ENCODE data around the gene TANGO6. TPM values are rescaled to one million over a fixed set of nuclear protein-coding genes. Genes with fewer than 3 reads are reported as not detected.

The TANGO6 gene
- total and polyA plus RNA-seq, 2 of the 8 experiments (the other 6 are each of a cell fraction or from before 2014, with no cell fraction given), result 5.0 to 19.5 TPM

- H3K4me2 ChIP-seq (ENCODE audit: insufficient read depth in 1 of 2, low read depth in 2 of 2, low read length in 2 of 2), result peak overlapping the region; percentile 76 to 81
- no peak overlapping the region for H3K9ac ChIP-seq (replicated peaks in 1 of 4; ENCODE audit: extremely low read depth in 1 of 4, low read depth in 3 of 4, low read length in 3 of 4)
- peaks cover 2 to 12% (median 7%) of the 10 kb centered on the region in 4 experiments; a peak in 5 of 7 replicates for H3K4me1 ChIP-seq (replicated peaks in 1 of 4; ENCODE audit: control insufficient read depth in 3 of 4, insufficient read depth in 4 of 4, low read length in 3 of 4)
- peaks cover 0 to 12% (median 2%) of the 10 kb centered on the region in 4 experiments; a peak in 3 of 8 replicates for H3K36me3 ChIP-seq (ENCODE audit: control insufficient read depth in 2 of 4, insufficient read depth in 4 of 4, low read length in 3 of 4)
- H3K56ac ChIP-seq (replicated peaks; ENCODE audit: insufficient read length, low read depth, low read length), result no peak overlapping the region
- H2BK120ac ChIP-seq (replicated peaks; ENCODE audit: low read depth, low read length), result no peak overlapping the region
- H3K27ac ChIP-seq (ENCODE audit: low read depth, low read length), result no peak overlapping the region
- no peak overlapping the region for H2BK15ac ChIP-seq (ENCODE audit: low read length)
- no peak overlapping the region for H3K18ac ChIP-seq (ENCODE audit: extremely low read depth, low read length)
- H4K5ac ChIP-seq (ENCODE audit: insufficient read length, low read depth, low read length), result no peak overlapping the region
- no peaks in the 10 kb centered on the region for H3K27me3 ChIP-seq (replicated peaks in 1 of 4; ENCODE audit: control insufficient read depth in 3 of 4, extremely low read depth in 1 of 4, insufficient read depth in 3 of 4, low read length in 3 of 4)
- no peak overlapping the region for H4K8ac ChIP-seq (ENCODE audit: extremely low read depth, insufficient read depth, low read length)
- H2AFZ ChIP-seq (ENCODE audit: low read length), result no peak overlapping the region
- no peak overlapping the region for H2AK5ac ChIP-seq (ENCODE audit: low read depth, low read length)
- H2BK5ac ChIP-seq (ENCODE audit: low read depth, low read length), result no peak overlapping the region
- no peak overlapping the region for H4K91ac ChIP-seq (replicated peaks; ENCODE audit: insufficient read length, low read length)
- peaks cover 6 to 7% of the 10 kb centered on the region in 2 experiments for H4K20me1 ChIP-seq (replicated peaks in 1 of 2; ENCODE audit: control insufficient read depth in 1 of 2, insufficient read depth in 2 of 2, low read length in 2 of 2)
- peaks cover 26 to 83% of the 10 kb centered on the region in 2 experiments for H3K79me2 ChIP-seq (ENCODE audit: control insufficient read depth in 1 of 2, insufficient read depth in 2 of 2, low read length in 2 of 2)
- peak overlapping the region in 3 of 4 experiments; percentile 90 to 97 (median 92); a peak in 5 of 8 replicates for H3K4me3 ChIP-seq (ENCODE audit: extremely low read depth in 1 of 4, insufficient read depth in 2 of 4, low read depth in 3 of 4, low read length in 4 of 4)
- H3K23ac ChIP-seq (ENCODE audit: insufficient read length), result no peak overlapping the region
- H2BK12ac ChIP-seq (ENCODE audit: low read depth, low read length), result no peak overlapping the region
- POLR2A ChIA-PET (ENCODE audit: partially characterized antibody), result interaction anchor here (0.5 to 3.7 kb wide), 14 partner anchors 10 to 288 kb away, joined by 3 to 20 read pairs (median 5); partner anchors contain the start of gene PDF
- FAIRE-seq, result no peak
- WGBS, 2 experiments (ENCODE audit: extremely low coverage in 1 of 2, insufficient coverage in 1 of 2, insufficient read length in 1 of 2, insufficient replicate concordance in 2 of 2, low coverage in 1 of 2, low lambda C conversion rate in 2 of 2, missing lambda C conversion rate in 1 of 2), result 87% methylated on average over 6 of the region's 6 CpGs; no CpG with 5 or more reads in 1 of the 2 experiments
- H3K9me3 ChIP-seq (ENCODE audit: insufficient read depth in 2 of 2, low read depth in 1 of 2, low read length in 1 of 2), result no peaks in the 10 kb centered on the region
- CTCF ChIA-PET (ENCODE audit: partially characterized antibody), result interaction anchor here (1.1 to 2.6 kb wide), 6 partner anchors 14 to 228 kb away, joined by 3 to 17 read pairs (median 6); partner anchors contain the start of gene HAS3
- no peak overlapping the region for H2BK20ac ChIP-seq (ENCODE audit: low read length)
- DNase-seq (ENCODE audit: low read depth in 1 of 2, low spot score in 2 of 2), result no peak
- H3K79me1 ChIP-seq (ENCODE audit: low read depth, low read length), result peaks cover 5% of the 10 kb centered on the region
- H3K4ac ChIP-seq (replicated peaks; ENCODE audit: insufficient read length, low read depth, low read length), result no peak overlapping the region
- H3K14ac ChIP-seq (ENCODE audit: insufficient read length), result no peak overlapping the region
- peaks cover 2% of the 10 kb centered on the region for H3K23me2 ChIP-seq (ENCODE audit: low read depth, low read length)
- TF ChIP-seq CTCF (IDR thresholded peaks at IDR 0.05; ENCODE audit: control extremely low read depth in 1 of 3, insufficient read depth in 1 of 3, low read depth in 1 of 3, low read length in 3 of 3) (no peak), SP2 (IDR thresholded peaks at IDR 0.05; ENCODE audit: low read length) (no peak), ATF3 (IDR thresholded peaks at IDR 0.05; ENCODE audit: insufficient read depth, low read depth, low read length) (no peak), GABPA (IDR thresholded peaks at IDR 0.05; ENCODE audit: borderline replicate concordance, insufficient read depth, low read length) (no peak), CHD2 (IDR thresholded peaks at IDR 0.05; ENCODE audit: low read length) (no peak), KDM1A (IDR thresholded peaks at IDR 0.05; ENCODE audit: borderline replicate concordance, low read length) (no peak), PHF8 (conservative IDR thresholded peaks at IDR 0.05; ENCODE audit: low read depth, low read length) (no peak), NRF1 (IDR thresholded peaks at IDR 0.05; ENCODE audit: low read depth, low read length) (no peak), RNF2 (IDR thresholded peaks at IDR 0.05; ENCODE audit: borderline replicate concordance, low read depth, low read length, missing control alignments, poor library complexity, severe bottlenecking) (no peak), POLR2A (IDR thresholded peaks at IDR 0.05; ENCODE audit: control extremely low read depth in 1 of 2, low read depth in 2 of 2, low read length in 2 of 2) (no peak)
Measured at GRCh38 chr16:69130461-69130860, 287.1 kb downstream of the TANGO6 start.
